ENCODE measurements around the gene TRIM3. TPM values are rescaled to one million over a fixed set of nuclear protein-coding genes. Genes with fewer than 3 reads are reported as not detected.

The TRIM3 gene
- total RNA-seq, 2 donors from 2014 or later = 20.3 to 23.7 TPM

DNA sequence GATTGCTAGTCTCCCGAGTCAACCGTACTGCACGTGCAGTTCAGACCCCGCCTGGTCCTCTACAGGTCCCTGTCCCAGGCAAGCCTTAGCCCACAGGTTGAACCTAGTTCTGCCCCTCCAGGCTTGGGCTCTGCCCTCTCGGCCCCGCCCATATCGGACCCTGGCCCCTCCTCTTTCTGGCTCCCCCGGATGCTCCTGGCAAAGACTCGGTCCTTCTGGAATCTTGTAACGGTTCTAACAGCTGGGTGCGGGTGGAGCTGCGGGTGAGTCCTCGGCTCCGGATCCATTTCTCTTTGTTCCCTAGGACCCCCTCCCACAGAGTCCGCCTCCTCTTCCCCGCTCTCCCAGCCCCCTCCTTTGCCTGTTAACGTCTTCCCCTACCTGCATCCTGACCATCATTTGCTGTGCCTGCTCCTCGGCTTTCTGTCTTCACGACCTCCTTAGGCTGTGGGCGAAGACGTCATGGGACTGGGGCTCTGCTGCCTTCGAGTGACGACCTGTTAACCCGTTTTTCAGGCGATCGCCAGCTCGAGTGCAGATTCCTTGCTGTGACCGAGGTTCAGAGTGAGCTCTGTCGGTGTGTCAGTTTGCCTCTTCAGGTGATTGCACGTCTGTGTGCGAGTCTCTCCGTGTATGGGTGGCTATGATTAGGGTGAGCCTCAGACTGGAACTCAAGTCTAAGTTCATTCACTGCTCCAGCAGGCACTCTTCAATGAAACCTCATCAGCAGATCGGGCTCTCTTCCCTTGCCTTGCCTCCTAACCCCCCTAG is 23.5 kb upstream of the TRIM3 start, which contains the start of gene DNHD1:
TSS of gene DNHD1 (plus strand) at position 212 of the 771 bp plus-strand sequence. CDS start 936 bp downstream, outside the sequence.
- no peak for DNase-seq (ENCODE audit: low spot score)
- intact Hi-C loops (cut with DNase I) = no loop called here
- Histone ChIP-seq H3K27ac (no peak within 1 kb of the TSS), H3K4me1 (replicated peaks) (no peaks in the 10 kb centered on the region), H3K36me3 (no peaks in the 10 kb centered on the region), H3K9me3 (no peaks in the 10 kb centered on the region), H3K27me3 (replicated peaks; ENCODE audit: insufficient read depth) (no peaks in the 10 kb centered on the region), H3K4me3 (no peak within 1 kb of the TSS)
- WGBS = 44% methylated on average over 33 of the region's 33 CpGs
- TF ChIP-seq POLR2A (IDR thresholded peaks at IDR 0.05) (no peak), POLR2AphosphoS5 (IDR thresholded peaks at IDR 0.05) (no peak)
- TF ChIP-seq, protein P1, sequence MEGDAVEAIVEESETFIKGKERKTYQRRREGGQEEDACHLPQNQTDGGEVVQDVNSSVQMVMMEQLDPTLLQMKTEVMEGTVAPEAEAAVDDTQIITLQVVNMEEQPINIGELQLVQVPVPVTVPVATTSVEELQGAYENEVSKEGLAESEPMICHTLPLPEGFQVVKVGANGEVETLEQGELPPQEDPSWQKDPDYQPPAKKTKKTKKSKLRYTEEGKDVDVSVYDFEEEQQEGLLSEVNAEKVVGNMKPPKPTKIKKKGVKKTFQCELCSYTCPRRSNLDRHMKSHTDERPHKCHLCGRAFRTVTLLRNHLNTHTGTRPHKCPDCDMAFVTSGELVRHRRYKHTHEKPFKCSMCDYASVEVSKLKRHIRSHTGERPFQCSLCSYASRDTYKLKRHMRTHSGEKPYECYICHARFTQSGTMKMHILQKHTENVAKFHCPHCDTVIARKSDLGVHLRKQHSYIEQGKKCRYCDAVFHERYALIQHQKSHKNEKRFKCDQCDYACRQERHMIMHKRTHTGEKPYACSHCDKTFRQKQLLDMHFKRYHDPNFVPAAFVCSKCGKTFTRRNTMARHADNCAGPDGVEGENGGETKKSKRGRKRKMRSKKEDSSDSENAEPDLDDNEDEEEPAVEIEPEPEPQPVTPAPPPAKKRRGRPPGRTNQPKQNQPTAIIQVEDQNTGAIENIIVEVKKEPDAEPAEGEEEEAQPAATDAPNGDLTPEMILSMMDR (IDR thresholded peaks at IDR 0.05) = no peak

DNA sequence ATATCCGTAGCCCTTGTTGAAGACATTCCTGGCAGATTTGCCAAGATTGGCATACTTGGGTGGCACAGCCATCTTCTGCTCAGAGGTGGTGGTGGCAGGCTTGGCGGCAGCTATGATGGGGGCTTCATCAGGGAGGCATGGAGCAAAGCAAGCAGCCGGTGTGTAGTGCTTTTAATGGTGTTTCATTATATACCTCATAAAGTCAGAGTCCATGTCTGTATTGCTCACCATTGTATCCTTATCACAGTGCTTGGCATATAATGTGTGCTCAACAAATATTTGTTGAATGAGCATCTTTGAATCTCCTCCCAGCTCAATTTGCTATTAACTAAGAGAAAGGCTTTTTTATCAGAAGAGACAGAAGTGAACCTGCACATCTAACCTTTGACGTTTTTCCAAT is 15.6 kb upstream of the TRIM3 start:
- no peaks in the 10 kb centered on the region for H3K36me3 ChIP-seq
- peaks cover 3% of the 10 kb centered on the region for H3K4me1 ChIP-seq (replicated peaks)
- no peak overlapping the region for H3K27ac ChIP-seq
- TF ChIP-seq POLR2AphosphoS5 (IDR thresholded peaks at IDR 0.05) (peak; percentile 63), POLR2A (IDR thresholded peaks at IDR 0.05) (no peak)
- no peaks in the 10 kb centered on the region for H3K27me3 ChIP-seq (replicated peaks; ENCODE audit: insufficient read depth)
- H3K9me3 ChIP-seq = no peaks in the 10 kb centered on the region
- WGBS = 44% methylated on average over 4 of the region's 4 CpGs
- no peak overlapping the region for H3K4me3 ChIP-seq
- no peak for DNase-seq (ENCODE audit: low spot score)
- intact Hi-C loops (cut with DNase I) = no loop called here

DNA sequence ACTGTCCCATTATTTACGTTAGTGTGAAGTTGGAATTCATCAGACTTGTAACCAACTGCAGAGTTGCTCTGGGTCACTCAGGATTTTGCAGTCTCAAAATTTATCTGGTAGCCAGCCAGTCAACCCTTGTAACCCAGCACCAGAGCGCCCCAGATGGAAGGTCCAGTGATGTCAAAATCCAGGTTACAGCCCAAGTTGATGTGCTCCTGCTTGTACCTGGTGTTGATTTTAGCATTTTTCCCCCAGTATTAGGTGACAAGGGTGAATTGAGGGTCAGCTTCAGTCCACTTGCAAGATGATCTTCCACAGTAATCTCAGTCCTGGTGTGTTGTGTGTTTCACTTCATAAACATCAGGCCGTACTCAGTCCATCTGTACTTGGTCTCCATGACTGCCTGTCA is 15.1 kb upstream of the TRIM3 start:
- no peak for DNase-seq (ENCODE audit: low spot score)
- H3K36me3 ChIP-seq = no peaks in the 10 kb centered on the region
- H3K27ac ChIP-seq = no peak overlapping the region
- no peak overlapping the region for H3K4me3 ChIP-seq
- H3K9me3 ChIP-seq = no peaks in the 10 kb centered on the region
- no peaks in the 10 kb centered on the region for H3K27me3 ChIP-seq (replicated peaks; ENCODE audit: insufficient read depth)
- intact Hi-C loops (cut with DNase I) = no loop called here
- peaks cover 3% of the 10 kb centered on the region for H3K4me1 ChIP-seq (replicated peaks)
- no peak for TF ChIP-seq POLR2AphosphoS5 (IDR thresholded peaks at IDR 0.05)
- no peak for TF ChIP-seq POLR2A (IDR thresholded peaks at IDR 0.05)
- TF ChIP-seq, protein P1 (IDR thresholded peaks at IDR 0.05) = no peak
- 85% methylated on average over 3 of the region's 3 CpGs for WGBS

DNA sequence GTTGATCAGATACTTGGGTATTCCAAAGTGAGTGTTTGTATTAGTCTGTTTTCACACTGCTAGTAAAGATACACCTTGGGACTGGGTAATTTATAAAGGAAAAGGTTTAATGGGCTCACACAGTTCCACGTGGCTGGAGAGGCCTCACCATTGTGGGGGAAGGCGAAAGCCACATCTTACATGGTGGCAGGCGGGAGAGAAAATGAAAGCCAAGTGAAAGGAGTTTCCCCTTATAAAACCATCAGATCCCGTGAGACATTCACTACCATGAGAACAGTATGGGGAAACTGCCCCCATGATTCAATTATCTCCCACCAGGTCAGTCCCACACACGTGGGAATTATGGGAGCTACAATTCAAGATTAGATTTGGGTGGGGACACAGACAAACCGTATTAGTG is 14.6 kb upstream of the TRIM3 start:
- TF ChIP-seq POLR2AphosphoS5 (IDR thresholded peaks at IDR 0.05) (no peak), POLR2A (IDR thresholded peaks at IDR 0.05) (no peak)
- TF ChIP-seq, protein P1 (IDR thresholded peaks at IDR 0.05) = no peak
- no peaks in the 10 kb centered on the region for H3K36me3 ChIP-seq
- 80% methylated on average over 6 of the region's 6 CpGs for WGBS

DNA sequence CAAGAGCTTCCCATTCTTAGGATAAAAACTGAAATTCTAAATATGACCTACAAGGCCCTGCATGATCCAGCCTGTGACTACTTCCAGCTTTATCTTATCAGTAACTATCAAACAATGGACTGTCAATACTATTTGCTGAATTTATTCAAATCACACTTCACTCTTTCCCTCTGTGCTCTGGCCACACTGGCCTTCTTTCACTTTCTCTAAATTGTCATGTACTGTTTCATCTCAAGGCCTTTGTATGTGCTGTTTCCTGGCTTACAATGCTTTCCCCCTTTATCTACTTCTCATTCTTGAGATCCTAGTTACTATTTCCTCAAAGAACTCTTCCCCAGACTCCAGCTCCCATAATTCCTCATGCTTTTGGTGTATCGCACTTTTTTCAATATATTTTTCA is 13.2 kb upstream of the TRIM3 start:
- no peak overlapping the region for H3K27ac ChIP-seq
- WGBS = 85% methylated on average over 1 of the region's 1 CpG
- no peaks in the 10 kb centered on the region for H3K9me3 ChIP-seq
- H3K4me1 ChIP-seq (replicated peaks) = peaks cover 7% of the 10 kb centered on the region
- no peak overlapping the region for H3K4me3 ChIP-seq
- TF ChIP-seq POLR2AphosphoS5 (IDR thresholded peaks at IDR 0.05) (no peak), POLR2A (IDR thresholded peaks at IDR 0.05) (no peak)
- TF ChIP-seq, protein P1 (IDR thresholded peaks at IDR 0.05) = no peak
- no peak for DNase-seq (ENCODE audit: low spot score)
- intact Hi-C loops (cut with DNase I) = no loop called here
- H3K36me3 ChIP-seq = no peaks in the 10 kb centered on the region
- H3K27me3 ChIP-seq (replicated peaks; ENCODE audit: insufficient read depth) = no peaks in the 10 kb centered on the region

More for the DNA sequence above, 14.6 kb upstream of the TRIM3 start:
- no peak overlapping the region for H3K4me3 ChIP-seq
- peaks cover 3% of the 10 kb centered on the region for H3K4me1 ChIP-seq (replicated peaks)
- intact Hi-C loops (cut with DNase I) = no loop called here
- H3K9me3 ChIP-seq = no peaks in the 10 kb centered on the region
- no peak overlapping the region for H3K27ac ChIP-seq
- DNase-seq (ENCODE audit: low spot score) = no peak
- H3K27me3 ChIP-seq (replicated peaks; ENCODE audit: insufficient read depth) = no peaks in the 10 kb centered on the region

Measured in prostate gland (tissue), 2 donors.